HUES6 (cell line): ENCODE results near the gene CREB1.

Source experiments
- H3K27ac ChIP-seq: 2 replicates; pipeline ENCODE4 v1.7.0; 2013; ENCODE audit warnings: low read depth, mild to moderate bottlenecking, low read length, inconsistent platforms
- H3K27me3 ChIP-seq: 2 replicates; pipeline ENCODE4 v1.6.1; 2013; ENCODE audit warnings: low read length; ENCODE audit not compliant: control insufficient read depth, insufficient read depth
- H3K36me3 ChIP-seq: 2 replicates; pipeline ENCODE4 v1.6.1; 2013; ENCODE audit warnings: low read length; ENCODE audit not compliant: control insufficient read depth, insufficient read depth
- H3K4me1 ChIP-seq: 2 replicates; pipeline ENCODE4 v1.6.1; 2013; ENCODE audit warnings: low read length; ENCODE audit not compliant: control insufficient read depth, insufficient read depth
- H3K4me3 ChIP-seq: 2 replicates; pipeline ENCODE4 v1.5.1; 2013; ENCODE audit warnings: low read depth, low read length
- H3K9ac ChIP-seq: one replicate; pipeline ENCODE4 v1.6.1; 2013; ENCODE audit warnings: mild to moderate bottlenecking, low read length
- H3K9me3 ChIP-seq: 2 replicates; pipeline ENCODE4 v1.6.1; 2013; ENCODE audit warnings: low read depth, low read length; ENCODE audit not compliant: control insufficient read depth, insufficient read depth

CREB1 gene

DNA sequence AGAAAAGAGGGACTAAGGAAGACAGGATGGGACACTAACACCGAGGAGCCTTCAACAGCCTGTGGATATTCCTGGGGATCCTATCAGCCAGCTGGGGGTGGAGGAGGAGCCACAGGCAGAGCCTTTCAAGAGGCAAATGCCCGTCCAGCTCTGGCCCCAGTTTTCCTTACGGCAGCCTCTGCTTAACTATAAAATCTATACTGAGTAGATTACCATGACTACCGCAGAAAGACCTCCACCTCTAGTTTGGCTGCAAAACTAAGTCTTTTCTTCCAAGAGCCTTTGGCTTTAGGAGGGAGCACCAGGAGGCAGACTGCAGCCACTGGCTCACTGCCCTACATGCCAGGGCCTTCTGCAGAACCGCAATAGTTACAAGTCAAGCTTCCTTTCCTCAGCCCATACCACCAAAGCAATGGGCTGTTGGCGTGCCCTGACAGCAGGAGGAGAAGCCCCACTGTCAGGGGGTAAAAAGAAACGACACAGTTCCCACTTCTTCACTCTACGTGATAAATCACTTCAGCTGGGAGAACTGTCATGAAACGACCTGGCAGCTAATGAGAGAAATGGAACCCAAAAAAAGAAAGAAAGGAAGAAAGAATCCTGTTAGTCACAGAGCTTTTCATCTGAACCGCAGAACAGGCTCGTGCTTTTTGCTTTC, 25.1 kb upstream of the CREB1 start:
- Histone ChIP-seq H3K36me3 (no peaks in the 10 kb centered on the region), H3K9me3 (0 out of 2 replicates have a peak, but pooled peaks cover 3% of the 10 kb centered on the region), H3K4me1 (peaks cover 32% of the 10 kb centered on the region), H3K9ac (no peak overlapping the region), H3K4me3 (no peak overlapping the region), H3K27me3 (no peaks in the 10 kb centered on the region), H3K27ac (no peak overlapping the region)

GRCh38 chr2:207505171-207505570, 24.6 kb upstream of the CREB1 start:
- Histone ChIP-seq H3K9ac (no peak overlapping the region), H3K9me3 (0 out of 2 replicates have a peak, but pooled peaks cover 3% of the 10 kb centered on the region), H3K27ac (no peak overlapping the region), H3K27me3 (no peaks in the 10 kb centered on the region), H3K4me3 (no peak overlapping the region), H3K4me1 (peaks cover 30% of the 10 kb centered on the region), H3K36me3 (no peaks in the 10 kb centered on the region)

DNA sequence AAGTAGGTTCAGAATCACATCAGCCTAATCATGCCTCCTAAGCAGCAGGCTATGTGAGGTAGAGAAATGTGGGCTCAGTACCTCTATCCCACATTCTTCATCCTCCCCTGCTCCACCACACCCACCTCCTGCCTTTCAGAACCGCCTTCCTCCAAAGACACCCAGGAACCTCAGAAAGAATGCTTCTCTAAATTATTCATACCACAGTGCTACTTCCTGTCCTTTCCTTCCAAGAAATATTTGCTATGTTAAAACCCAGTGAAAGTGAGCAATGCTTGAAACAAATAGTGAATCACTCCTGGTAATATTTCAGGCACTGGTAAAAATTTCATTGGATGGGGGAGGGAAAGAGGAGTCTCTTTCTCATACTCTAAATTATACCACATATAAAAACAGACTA, 24.0 kb upstream of the CREB1 start:
- Histone ChIP-seq H3K36me3 (no peaks in the 10 kb centered on the region), H3K9ac (no peak overlapping the region), H3K9me3 (peaks cover 3% of the 10 kb centered on the region; the same call in 1 of the 2 replicates), H3K4me3 (no peak overlapping the region), H3K27me3 (no peaks in the 10 kb centered on the region), H3K4me1 (peaks cover 28% of the 10 kb centered on the region), H3K27ac (no peak overlapping the region)

DNA sequence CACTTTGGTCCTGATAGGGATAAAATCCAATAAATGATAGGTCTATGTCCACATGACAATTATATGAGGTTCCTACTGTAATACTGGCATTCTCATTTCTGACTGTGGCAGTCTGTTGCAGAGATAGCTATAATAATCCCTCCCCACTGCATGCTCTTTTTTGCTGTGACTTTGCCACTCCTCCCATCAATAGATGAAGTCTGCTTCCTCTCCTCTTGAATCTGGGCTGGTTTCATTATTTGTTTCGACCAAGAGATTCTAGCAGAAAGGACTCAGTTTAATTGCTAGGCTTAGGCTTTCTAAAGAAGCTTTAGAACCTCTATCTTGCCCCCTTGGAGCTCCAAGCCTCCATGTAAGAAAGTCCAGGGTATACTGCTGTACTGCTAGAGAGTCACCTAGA, 23.3 kb upstream of the CREB1 start:
- H3K27me3 ChIP-seq = no peaks in the 10 kb centered on the region
- H3K27ac ChIP-seq = no peak overlapping the region
- H3K9me3 ChIP-seq = peaks cover 5% of the 10 kb centered on the region; the same call in 1 of the 2 replicates
- no peaks in the 10 kb centered on the region for H3K36me3 ChIP-seq
- H3K4me3 ChIP-seq = no peak overlapping the region
- H3K9ac ChIP-seq = no peak overlapping the region
- H3K4me1 ChIP-seq = peaks cover 28% of the 10 kb centered on the region

GRCh38 chr2:207510148-207510547, 19.6 kb upstream of the CREB1 start:
- H3K4me3 ChIP-seq = no peak overlapping the region
- H3K9me3 ChIP-seq = peaks cover 5% of the 10 kb centered on the region; the same call in 1 of the 2 replicates
- H3K9ac ChIP-seq = no peak overlapping the region
- peaks cover 9% of the 10 kb centered on the region for H3K4me1 ChIP-seq
- no peaks in the 10 kb centered on the region for H3K27me3 ChIP-seq
- no peak overlapping the region for H3K27ac ChIP-seq
- no peaks in the 10 kb centered on the region for H3K36me3 ChIP-seq

GRCh38 chr2:207511851-207512250, 17.9 kb upstream of the CREB1 start:
- Histone ChIP-seq H3K27ac (no peak overlapping the region), H3K9me3 (peaks cover 5% of the 10 kb centered on the region; the same call in 1 of the 2 replicates), H3K4me1 (no peaks in the 10 kb centered on the region)

DNA sequence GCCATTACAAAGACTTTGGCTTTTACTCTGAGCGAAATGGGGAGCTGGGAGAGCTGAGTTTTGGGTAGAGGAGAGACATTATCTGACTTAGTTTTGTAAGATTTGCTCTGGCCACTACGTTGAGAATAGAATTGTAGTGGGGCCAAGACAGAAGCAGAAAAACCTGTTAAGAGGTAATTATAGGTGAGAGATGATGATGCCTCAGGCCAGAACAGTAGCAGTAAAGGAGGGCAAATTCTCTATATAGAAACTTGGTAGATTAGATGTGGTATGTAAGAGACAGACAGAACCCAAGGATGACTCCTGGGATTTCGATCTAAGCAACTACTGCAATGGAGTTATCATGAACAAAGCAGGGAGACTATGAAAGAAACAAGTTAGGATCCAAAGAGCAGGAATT, 17.4 kb upstream of the CREB1 start:
- Histone ChIP-seq H3K4me1 (no peaks in the 10 kb centered on the region), H3K9ac (no peak overlapping the region), H3K9me3 (peaks cover 5% of the 10 kb centered on the region; the same call in 1 of the 2 replicates), H3K27ac (no peak overlapping the region), H3K4me3 (no peak overlapping the region), H3K36me3 (no peaks in the 10 kb centered on the region), H3K27me3 (no peaks in the 10 kb centered on the region)

More at GRCh38 chr2:207511851-207512250, 17.9 kb upstream of the CREB1 start:
- no peaks in the 10 kb centered on the region for H3K36me3 ChIP-seq
- H3K4me3 ChIP-seq = no peak overlapping the region
- H3K27me3 ChIP-seq = no peaks in the 10 kb centered on the region
- H3K9ac ChIP-seq = no peak overlapping the region

- no peaks in the 10 kb centered on the region for H3K4me1 ChIP-seq
- H3K9ac ChIP-seq = no peak overlapping the region
- H3K27me3 ChIP-seq = no peaks in the 10 kb centered on the region
- H3K4me3 ChIP-seq = no peak overlapping the region
- H3K36me3 ChIP-seq = no peaks in the 10 kb centered on the region
- H3K9me3 ChIP-seq = peaks cover 2% of the 10 kb centered on the region; the same call in 1 of the 2 replicates
- H3K27ac ChIP-seq = no peak overlapping the region
Measured at GRCh38 chr2:207513551-207514257, 16.1 kb upstream of the CREB1 start.

DNA sequence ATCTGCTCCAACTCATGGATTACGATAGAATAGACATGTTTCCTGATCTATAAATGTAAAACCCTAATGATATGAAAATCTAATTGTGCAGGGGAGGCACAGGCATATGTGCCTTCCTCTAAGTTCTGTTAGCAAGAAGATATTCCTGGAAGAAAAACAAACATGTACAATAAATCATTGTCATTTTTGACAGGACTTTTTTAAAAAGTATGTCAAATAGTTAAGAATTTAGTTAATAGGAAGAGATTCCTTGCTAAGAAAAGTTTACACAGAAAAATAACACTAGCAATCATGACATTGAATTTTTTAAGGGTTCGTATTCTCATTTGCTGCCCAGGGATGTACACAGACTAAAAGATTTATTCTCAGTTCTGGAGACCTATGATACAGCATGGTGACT, 15.3 kb upstream of the CREB1 start:
- H3K9ac ChIP-seq = no peak overlapping the region
- peaks cover 8% of the 10 kb centered on the region for H3K9me3 ChIP-seq
- no peaks in the 10 kb centered on the region for H3K4me1 ChIP-seq
- H3K36me3 ChIP-seq = no peaks in the 10 kb centered on the region
- no peak overlapping the region for H3K4me3 ChIP-seq
- H3K27me3 ChIP-seq = no peaks in the 10 kb centered on the region
- no peak overlapping the region for H3K27ac ChIP-seq

- Histone ChIP-seq H3K9me3 (peaks cover 8% of the 10 kb centered on the region), H3K9ac (no peak overlapping the region), H3K4me3 (no peak overlapping the region), H3K4me1 (no peaks in the 10 kb centered on the region), H3K27me3 (no peaks in the 10 kb centered on the region), H3K36me3 (no peaks in the 10 kb centered on the region), H3K27ac (no peak overlapping the region)
Measured at GRCh38 chr2:207515671-207516070, 14.1 kb upstream of the CREB1 start.

- H3K27me3 ChIP-seq = no peaks in the 10 kb centered on the region
- no peak overlapping the region for H3K4me3 ChIP-seq
- peaks cover 5% of the 10 kb centered on the region for H3K9me3 ChIP-seq
Measured at GRCh38 chr2:207516206-207516605, 13.6 kb upstream of the CREB1 start.

More at GRCh38 chr2:207516206-207516605, 13.6 kb upstream of the CREB1 start:
- Histone ChIP-seq H3K9ac (no peak overlapping the region), H3K4me1 (no peaks in the 10 kb centered on the region), H3K36me3 (no peaks in the 10 kb centered on the region), H3K27ac (no peak overlapping the region)
